ENCODE measurements around the gene CEPT1. TPM values are rescaled to one million over a fixed set of nuclear protein-coding genes. Genes with fewer than 3 reads are reported as not detected.

CEPT1 gene
- total and polyA plus RNA-seq, 2 of the 13 experiments (the other 11 are each of a cell fraction or from before 2014, with no cell fraction given), result 35.7 to 48.2 TPM

DNA sequence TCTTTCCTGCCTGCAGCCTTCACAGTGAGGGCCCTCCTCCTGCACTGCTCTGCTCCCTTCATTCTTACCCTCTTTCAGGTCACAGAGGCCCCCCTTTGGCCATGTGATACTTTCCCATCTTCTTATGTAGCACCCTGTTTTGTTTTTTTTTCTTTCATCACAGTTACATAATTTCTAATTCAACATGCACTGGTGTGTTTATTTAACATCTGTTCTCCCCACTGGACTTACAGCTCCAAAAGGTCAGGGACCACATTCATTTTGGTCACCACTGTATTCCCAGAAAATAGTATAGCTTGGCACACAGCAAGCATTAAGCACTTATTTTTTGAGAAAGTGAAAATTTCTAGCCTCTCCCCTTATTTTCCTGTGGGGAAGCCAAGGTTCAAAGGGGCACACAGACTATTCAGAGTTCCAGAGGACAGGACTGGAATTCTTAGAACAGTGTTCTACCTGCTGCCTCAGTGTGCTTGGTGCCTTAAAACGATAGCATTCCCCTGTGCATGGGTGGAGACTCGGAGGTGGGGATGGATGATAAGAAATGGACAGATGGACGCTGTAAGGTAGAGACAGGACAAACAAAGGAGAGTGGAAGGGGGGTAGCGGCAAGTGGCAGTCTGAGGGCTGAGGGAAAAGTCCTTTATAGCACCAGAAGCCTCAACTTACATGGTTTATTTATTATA, 55.1 kb downstream of the CEPT1 start (continued):
- TF ChIP-seq, protein P1, sequence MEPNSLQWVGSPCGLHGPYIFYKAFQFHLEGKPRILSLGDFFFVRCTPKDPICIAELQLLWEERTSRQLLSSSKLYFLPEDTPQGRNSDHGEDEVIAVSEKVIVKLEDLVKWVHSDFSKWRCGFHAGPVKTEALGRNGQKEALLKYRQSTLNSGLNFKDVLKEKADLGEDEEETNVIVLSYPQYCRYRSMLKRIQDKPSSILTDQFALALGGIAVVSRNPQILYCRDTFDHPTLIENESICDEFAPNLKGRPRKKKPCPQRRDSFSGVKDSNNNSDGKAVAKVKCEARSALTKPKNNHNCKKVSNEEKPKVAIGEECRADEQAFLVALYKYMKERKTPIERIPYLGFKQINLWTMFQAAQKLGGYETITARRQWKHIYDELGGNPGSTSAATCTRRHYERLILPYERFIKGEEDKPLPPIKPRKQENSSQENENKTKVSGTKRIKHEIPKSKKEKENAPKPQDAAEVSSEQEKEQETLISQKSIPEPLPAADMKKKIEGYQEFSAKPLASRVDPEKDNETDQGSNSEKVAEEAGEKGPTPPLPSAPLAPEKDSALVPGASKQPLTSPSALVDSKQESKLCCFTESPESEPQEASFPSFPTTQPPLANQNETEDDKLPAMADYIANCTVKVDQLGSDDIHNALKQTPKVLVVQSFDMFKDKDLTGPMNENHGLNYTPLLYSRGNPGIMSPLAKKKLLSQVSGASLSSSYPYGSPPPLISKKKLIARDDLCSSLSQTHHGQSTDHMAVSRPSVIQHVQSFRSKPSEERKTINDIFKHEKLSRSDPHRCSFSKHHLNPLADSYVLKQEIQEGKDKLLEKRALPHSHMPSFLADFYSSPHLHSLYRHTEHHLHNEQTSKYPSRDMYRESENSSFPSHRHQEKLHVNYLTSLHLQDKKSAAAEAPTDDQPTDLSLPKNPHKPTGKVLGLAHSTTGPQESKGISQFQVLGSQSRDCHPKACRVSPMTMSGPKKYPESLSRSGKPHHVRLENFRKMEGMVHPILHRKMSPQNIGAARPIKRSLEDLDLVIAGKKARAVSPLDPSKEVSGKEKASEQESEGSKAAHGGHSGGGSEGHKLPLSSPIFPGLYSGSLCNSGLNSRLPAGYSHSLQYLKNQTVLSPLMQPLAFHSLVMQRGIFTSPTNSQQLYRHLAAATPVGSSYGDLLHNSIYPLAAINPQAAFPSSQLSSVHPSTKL (CRISPR knock-in tag; IDR thresholded peaks at IDR 0.05), result peak; percentile 65; the same call in 1 of the 2 replicates
- 0 out of 2 replicates have a peak, but pooled peaks have one; percentile 30 for TF ChIP-seq HDAC2 (CRISPR knock-in tag; IDR thresholded peaks at IDR 0.05)
- no peak for TF ChIP-seq JUNB (CRISPR knock-in tag; IDR thresholded peaks at IDR 0.05; ENCODE audit: borderline replicate concordance)
- no peak for TF ChIP-seq TAF1 (CRISPR knock-in tag; IDR thresholded peaks at IDR 0.05)
- TF ChIP-seq, protein P2, sequence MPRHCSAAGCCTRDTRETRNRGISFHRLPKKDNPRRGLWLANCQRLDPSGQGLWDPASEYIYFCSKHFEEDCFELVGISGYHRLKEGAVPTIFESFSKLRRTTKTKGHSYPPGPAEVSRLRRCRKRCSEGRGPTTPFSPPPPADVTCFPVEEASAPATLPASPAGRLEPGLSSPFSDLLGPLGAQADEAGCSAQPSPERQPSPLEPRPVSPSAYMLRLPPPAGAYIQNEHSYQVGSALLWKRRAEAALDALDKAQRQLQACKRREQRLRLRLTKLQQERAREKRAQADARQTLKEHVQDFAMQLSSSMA (CRISPR knock-in tag; IDR thresholded peaks at IDR 0.05), result no peak
- no peak for TF ChIP-seq NAIF1 (CRISPR knock-in tag; IDR thresholded peaks at IDR 0.05; ENCODE audit: borderline replicate concordance)
- TF ChIP-seq SOX13 (IDR thresholded peaks at IDR 0.05), result no peak
- TF ChIP-seq SOX13 (CRISPR knock-in tag; conservative IDR thresholded peaks at IDR 0.05 in 1 of 2, IDR thresholded peaks at IDR 0.05 in 1 of 2), result peak in 1 of 2 experiments; percentile 39; a peak in 1 of 4 replicates
- no peak for TF ChIP-seq PAF1 (CRISPR knock-in tag; IDR thresholded peaks at IDR 0.05)
- peak; percentile 60; the same call in 1 of the 2 replicates for TF ChIP-seq RXRB (CRISPR knock-in tag; IDR thresholded peaks at IDR 0.05; ENCODE audit: borderline replicate concordance)
- TF ChIP-seq, protein P3, sequence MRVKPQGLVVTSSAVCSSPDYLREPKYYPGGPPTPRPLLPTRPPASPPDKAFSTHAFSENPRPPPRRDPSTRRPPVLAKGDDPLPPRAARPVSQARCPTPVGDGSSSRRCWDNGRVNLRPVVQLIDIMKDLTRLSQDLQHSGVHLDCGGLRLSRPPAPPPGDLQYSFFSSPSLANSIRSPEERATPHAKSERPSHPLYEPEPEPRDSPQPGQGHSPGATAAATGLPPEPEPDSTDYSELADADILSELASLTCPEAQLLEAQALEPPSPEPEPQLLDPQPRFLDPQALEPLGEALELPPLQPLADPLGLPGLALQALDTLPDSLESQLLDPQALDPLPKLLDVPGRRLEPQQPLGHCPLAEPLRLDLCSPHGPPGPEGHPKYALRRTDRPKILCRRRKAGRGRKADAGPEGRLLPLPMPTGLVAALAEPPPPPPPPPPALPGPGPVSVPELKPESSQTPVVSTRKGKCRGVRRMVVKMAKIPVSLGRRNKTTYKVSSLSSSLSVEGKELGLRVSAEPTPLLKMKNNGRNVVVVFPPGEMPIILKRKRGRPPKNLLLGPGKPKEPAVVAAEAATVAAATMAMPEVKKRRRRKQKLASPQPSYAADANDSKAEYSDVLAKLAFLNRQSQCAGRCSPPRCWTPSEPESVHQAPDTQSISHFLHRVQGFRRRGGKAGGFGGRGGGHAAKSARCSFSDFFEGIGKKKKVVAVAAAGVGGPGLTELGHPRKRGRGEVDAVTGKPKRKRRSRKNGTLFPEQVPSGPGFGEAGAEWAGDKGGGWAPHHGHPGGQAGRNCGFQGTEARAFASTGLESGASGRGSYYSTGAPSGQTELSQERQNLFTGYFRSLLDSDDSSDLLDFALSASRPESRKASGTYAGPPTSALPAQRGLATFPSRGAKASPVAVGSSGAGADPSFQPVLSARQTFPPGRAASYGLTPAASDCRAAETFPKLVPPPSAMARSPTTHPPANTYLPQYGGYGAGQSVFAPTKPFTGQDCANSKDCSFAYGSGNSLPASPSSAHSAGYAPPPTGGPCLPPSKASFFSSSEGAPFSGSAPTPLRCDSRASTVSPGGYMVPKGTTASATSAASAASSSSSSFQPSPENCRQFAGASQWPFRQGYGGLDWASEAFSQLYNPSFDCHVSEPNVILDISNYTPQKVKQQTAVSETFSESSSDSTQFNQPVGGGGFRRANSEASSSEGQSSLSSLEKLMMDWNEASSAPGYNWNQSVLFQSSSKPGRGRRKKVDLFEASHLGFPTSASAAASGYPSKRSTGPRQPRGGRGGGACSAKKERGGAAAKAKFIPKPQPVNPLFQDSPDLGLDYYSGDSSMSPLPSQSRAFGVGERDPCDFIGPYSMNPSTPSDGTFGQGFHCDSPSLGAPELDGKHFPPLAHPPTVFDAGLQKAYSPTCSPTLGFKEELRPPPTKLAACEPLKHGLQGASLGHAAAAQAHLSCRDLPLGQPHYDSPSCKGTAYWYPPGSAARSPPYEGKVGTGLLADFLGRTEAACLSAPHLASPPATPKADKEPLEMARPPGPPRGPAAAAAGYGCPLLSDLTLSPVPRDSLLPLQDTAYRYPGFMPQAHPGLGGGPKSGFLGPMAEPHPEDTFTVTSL (CRISPR knock-in tag; IDR thresholded peaks at IDR 0.05; ENCODE audit: borderline replicate concordance), result peak; percentile 79; the same call in 1 of the 2 replicates
- TF ChIP-seq ZNF335 (CRISPR knock-in tag; IDR thresholded peaks at IDR 0.05), result no peak
- no peak for TF ChIP-seq NONO (IDR thresholded peaks at IDR 0.05)
- peak; percentile 77 for TF ChIP-seq NONO (CRISPR knock-in tag; conservative IDR thresholded peaks at IDR 0.05)
- peak; percentile 47 for TF ChIP-seq SAP130 (CRISPR knock-in tag; IDR thresholded peaks at IDR 0.05; ENCODE audit: low read depth)
- TF ChIP-seq FOXJ3 (CRISPR knock-in tag; IDR thresholded peaks at IDR 0.05; ENCODE audit: borderline replicate concordance), result peak; percentile 60; the same call in 1 of the 2 replicates
- TF ChIP-seq CENPT (CRISPR knock-in tag; IDR thresholded peaks at IDR 0.05; ENCODE audit: low read depth), result no peak
- TF ChIP-seq BCL6 (CRISPR knock-in tag; IDR thresholded peaks at IDR 0.05), result 0 out of 2 replicates have a peak, but pooled peaks have one; percentile 35

Measured in HepG2 (cell line).